ENCODE data around the gene ATP8B3. TPM values are rescaled to one million over a fixed set of nuclear protein-coding genes. Genes with fewer than 3 reads are reported as not detected.

The ATP8B3 gene
- total and polyA plus RNA-seq, 2 donors from 2014 or later, result 0.24 to 3.6 TPM

GRCh38 chr19:1807695-1808394, 4.2 kb downstream of the ATP8B3 start:
- Histone ChIP-seq H3K27me3 (ENCODE audit: control insufficient read depth, insufficient read depth, low read length) (no peaks in the 10 kb centered on the region), H3K27ac (ENCODE audit: low read depth in 2 of 2, low read length in 2 of 2) (no peak overlapping the region), H3K4me3 (ENCODE audit: low read length in 3 of 3) (no peak overlapping the region), H3K9me3 (ENCODE audit: control insufficient read depth in 2 of 3, insufficient read depth in 1 of 3, low read length in 3 of 3) (no peaks in the 10 kb centered on the region), H3K36me3 (ENCODE audit: control insufficient read depth in 2 of 3, insufficient read depth in 3 of 3, low read length in 3 of 3) (no peaks in the 10 kb centered on the region), H3K4me1 (ENCODE audit: control insufficient read depth in 2 of 3, insufficient read depth in 2 of 3, low read depth in 1 of 3, low read length in 3 of 3) (peaks cover 0 to 2% (median 0%) of the 10 kb centered on the region in 3 donors), H3K9ac (ENCODE audit: low read length in 3 of 3) (no peak overlapping the region)
- FAIRE-seq, result no peak
- intact Hi-C loops (cut with DNase I), result no loop called here
- DNase-seq, result peak in 3 of 5 donors; percentile 42 to 49 (median 45)
- TF ChIP-seq CTCF (IDR thresholded peaks at IDR 0.05; ENCODE audit: borderline replicate concordance, extremely low read depth, insufficient read depth), result no peak

DNA sequence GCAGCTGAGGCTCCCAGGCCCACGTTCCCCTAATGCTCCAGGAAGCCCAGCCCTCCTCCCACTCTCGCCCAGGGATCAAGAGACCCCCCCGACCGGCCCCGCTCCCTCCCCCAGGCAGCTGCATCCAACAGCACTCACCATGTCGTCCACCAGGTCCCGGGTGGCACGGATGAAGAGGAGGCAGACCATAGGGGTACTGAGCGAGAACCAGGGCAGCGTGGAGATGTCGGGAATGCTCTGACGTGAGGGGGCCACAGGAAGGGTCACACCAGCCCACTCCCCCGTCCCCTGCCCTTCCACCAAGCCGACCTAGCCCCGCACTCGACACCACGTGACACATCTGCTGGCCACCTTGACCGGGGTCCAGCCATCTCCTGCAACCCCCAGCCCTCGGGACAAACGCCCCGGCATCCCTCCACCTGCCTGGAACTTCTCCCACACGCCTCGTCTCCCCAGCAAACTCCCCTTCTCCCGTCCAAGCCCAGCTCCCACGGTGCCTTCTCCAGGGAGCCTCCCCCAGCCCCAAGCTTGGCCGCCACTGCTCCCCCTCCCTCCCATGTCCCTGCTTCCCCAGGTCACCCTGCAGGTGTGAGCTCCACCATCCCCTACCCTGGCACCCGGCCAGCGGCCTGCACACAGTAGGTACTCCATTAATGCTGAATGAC, 4.9 kb downstream of the ATP8B3 start:
- no peaks in the 10 kb centered on the region for H3K36me3 ChIP-seq (ENCODE audit: control insufficient read depth in 2 of 3, insufficient read depth in 3 of 3, low read length in 3 of 3)
- DNase-seq (peak in 1 of 5 donors; percentile 58), FAIRE-seq (no peak)
- H3K4me1 ChIP-seq (ENCODE audit: control insufficient read depth in 2 of 3, insufficient read depth in 2 of 3, low read depth in 1 of 3, low read length in 3 of 3), result no peaks in the 10 kb centered on the region
- TF ChIP-seq CTCF (IDR thresholded peaks at IDR 0.05; ENCODE audit: borderline replicate concordance, extremely low read depth, insufficient read depth), result no peak
- H3K4me3 ChIP-seq (ENCODE audit: low read length in 3 of 3), result no peak overlapping the region
- no peak overlapping the region for H3K9ac ChIP-seq (ENCODE audit: low read length in 3 of 3)
- H3K9me3 ChIP-seq (ENCODE audit: control insufficient read depth in 2 of 3, insufficient read depth in 1 of 3, low read length in 3 of 3), result no peaks in the 10 kb centered on the region
- intact Hi-C loops (cut with DNase I), result no loop called here
- no peak overlapping the region for H3K27ac ChIP-seq (ENCODE audit: low read depth in 2 of 2, low read length in 2 of 2)
- H3K27me3 ChIP-seq (ENCODE audit: control insufficient read depth, insufficient read depth, low read length), result no peaks in the 10 kb centered on the region

GRCh38 chr19:1806184-1807029, 5.7 kb downstream of the ATP8B3 start:
- H3K27ac ChIP-seq (ENCODE audit: low read depth in 2 of 2, low read length in 2 of 2), result no peak overlapping the region
- H3K36me3 ChIP-seq (ENCODE audit: control insufficient read depth in 2 of 3, insufficient read depth in 3 of 3, low read length in 3 of 3), result no peaks in the 10 kb centered on the region
- H3K27me3 ChIP-seq (ENCODE audit: control insufficient read depth, insufficient read depth, low read length), result no peaks in the 10 kb centered on the region
- DNase-seq (no peak), FAIRE-seq (no peak)
- no peaks in the 10 kb centered on the region for H3K9me3 ChIP-seq (ENCODE audit: control insufficient read depth in 2 of 3, insufficient read depth in 1 of 3, low read length in 3 of 3)
- intact Hi-C loops (cut with DNase I), result no loop called here
- no peaks in the 10 kb centered on the region for H3K4me1 ChIP-seq (ENCODE audit: control insufficient read depth in 2 of 3, insufficient read depth in 2 of 3, low read depth in 1 of 3, low read length in 3 of 3)
- no peak overlapping the region for H3K4me3 ChIP-seq (ENCODE audit: low read length in 3 of 3)
- TF ChIP-seq CTCF (IDR thresholded peaks at IDR 0.05; ENCODE audit: borderline replicate concordance, extremely low read depth, insufficient read depth), result no peak
- H3K9ac ChIP-seq (ENCODE audit: low read length in 3 of 3), result no peak overlapping the region
